GM21360 (cell line): Measurements from ENCODE around the gene MEGF6.

Source experiments
- ATAC-seq: cut with Tn5 transposase; IDR thresholded peaks from one replicate; pipeline ENCODE4 v1.9.1; 2021; ENCODE audit warnings: mild to moderate bottlenecking, moderate library complexity; ENCODE audit not compliant: unreplicated experiment

Gene MEGF6

GRCh38 chr1:3645666-3646355 is 34.5 kb upstream of the MEGF6 start:
- ATAC-seq: no peak

GRCh38 chr1:3645247-3645646 is 33.9 kb upstream of the MEGF6 start:
- ATAC-seq: no peak

GRCh38 chr1:3644273-3644672 is 33.0 kb upstream of the MEGF6 start:
- no peak for ATAC-seq

GRCh38 chr1:3642919-3643675 is 31.8 kb upstream of the MEGF6 start:
- ATAC-seq: no peak

GRCh38 chr1:3641816-3642215 is 30.5 kb upstream of the MEGF6 start:
- no peak for ATAC-seq

- ATAC-seq: no peak
Measured at GRCh38 chr1:3641046-3641760, 29.9 kb upstream of the MEGF6 start.

GRCh38 chr1:3640121-3640837 is 29.0 kb upstream of the MEGF6 start:
- no peak for ATAC-seq

GRCh38 chr1:3639397-3639911 is 28.1 kb upstream of the MEGF6 start:
- ATAC-seq: no peak

- ATAC-seq: no peak
Measured at GRCh38 chr1:3638676-3639075, 27.4 kb upstream of the MEGF6 start.

GRCh38 chr1:3638027-3638426 is 26.7 kb upstream of the MEGF6 start:
- no peak for ATAC-seq

GRCh38 chr1:3636531-3636930 is 25.2 kb upstream of the MEGF6 start:
- no peak for ATAC-seq

GRCh38 chr1:3636080-3636479 is 24.8 kb upstream of the MEGF6 start:
- ATAC-seq: no peak

GRCh38 chr1:3634059-3634800 is 22.9 kb upstream of the MEGF6 start:
- ATAC-seq: no peak

GRCh38 chr1:3633344-3634058 is 22.2 kb upstream of the MEGF6 start:
- ATAC-seq: no peak

- no peak for ATAC-seq
Measured at GRCh38 chr1:3632716-3633343, 21.5 kb upstream of the MEGF6 start.

- ATAC-seq: no peak
Measured at GRCh38 chr1:3632298-3632697, 21.0 kb upstream of the MEGF6 start.

GRCh38 chr1:3631320-3632260 is 20.3 kb upstream of the MEGF6 start:
- no peak for ATAC-seq

- ATAC-seq: no peak
Measured at GRCh38 chr1:3630914-3631313, 19.6 kb upstream of the MEGF6 start.
